ENCODE data around the gene WDR82.
A peak's percentile ranks its signal among the peaks of the same experiment; 100 is the strongest.

The WDR82 gene

GRCh38 chr3:52223449-52224408, 54.7 kb downstream of the WDR82 start:
- in situ Hi-C loops (cut with MboI; ENCODE audit: low sequenced_read_pairs, unreplicated experiment), result no loop called here
- DNase-seq (ENCODE audit: low spot score), result no peak

GRCh38 chr3:52222319-52223221, 55.9 kb downstream of the WDR82 start:
- in situ Hi-C loops (cut with MboI; ENCODE audit: low sequenced_read_pairs, unreplicated experiment), result no loop called here
- TF ChIP-seq CTCF (IDR thresholded peaks at IDR 0.05; ENCODE audit: borderline replicate concordance, control extremely low read depth, extremely low read depth, insufficient read depth, missing control alignments), result no peak
- DNase-seq (ENCODE audit: low spot score), result no peak

More at GRCh38 chr3:52223449-52224408, 54.7 kb downstream of the WDR82 start:
- no peak for TF ChIP-seq CTCF (IDR thresholded peaks at IDR 0.05; ENCODE audit: borderline replicate concordance, control extremely low read depth, extremely low read depth, insufficient read depth, missing control alignments)

GRCh38 chr3:52221563-52222318, 56.7 kb downstream of the WDR82 start:
- in situ Hi-C loops (cut with MboI; ENCODE audit: low sequenced_read_pairs, unreplicated experiment), result no loop called here
- no peak for TF ChIP-seq CTCF (IDR thresholded peaks at IDR 0.05; ENCODE audit: borderline replicate concordance, control extremely low read depth, extremely low read depth, insufficient read depth, missing control alignments)
- DNase-seq (ENCODE audit: low spot score), result no peak

GRCh38 chr3:52221141-52221562, 57.3 kb downstream of the WDR82 start:
- TF ChIP-seq CTCF (IDR thresholded peaks at IDR 0.05; ENCODE audit: borderline replicate concordance, control extremely low read depth, extremely low read depth, insufficient read depth, missing control alignments), result no peak
- no peak for DNase-seq (ENCODE audit: low spot score)
- in situ Hi-C loops (cut with MboI; ENCODE audit: low sequenced_read_pairs, unreplicated experiment), result no loop called here

- in situ Hi-C loops (cut with MboI; ENCODE audit: low sequenced_read_pairs, unreplicated experiment), result no loop called here
- TF ChIP-seq CTCF (IDR thresholded peaks at IDR 0.05; ENCODE audit: borderline replicate concordance, control extremely low read depth, extremely low read depth, insufficient read depth, missing control alignments), result peak; percentile 96
- DNase-seq (ENCODE audit: low spot score), result peak; percentile 87
Measured at GRCh38 chr3:52220380-52221026, 57.9 kb downstream of the WDR82 start.
